Measurements from ENCODE around the gene CNOT4. TPM values are rescaled to one million over a fixed set of nuclear protein-coding genes. Genes with fewer than 3 reads are reported as not detected.

CNOT4 gene
- total RNA-seq, 4 donors from 2014 or later, result 17.8 to 35.0 (median 26.2) TPM

DNA sequence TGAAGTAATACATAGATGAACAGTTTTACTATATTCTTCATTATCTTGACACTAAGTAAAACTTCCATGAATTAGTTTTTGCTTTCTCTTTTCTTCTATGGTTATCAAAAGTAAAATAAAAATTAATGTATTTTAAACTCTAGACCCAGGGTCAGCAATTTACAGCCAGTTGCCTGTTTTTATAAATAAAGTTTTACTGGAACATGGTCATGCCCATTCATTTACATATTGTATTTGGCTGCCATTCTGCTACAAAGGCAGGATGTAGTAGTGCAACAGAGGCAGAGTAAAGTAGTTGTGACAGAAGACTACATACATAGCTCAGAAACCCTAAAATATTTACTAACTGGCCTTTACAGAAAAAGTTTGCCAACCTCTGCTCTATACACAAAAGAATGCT is 98.8 kb downstream of the CNOT4 start:
- H3K27me3 ChIP-seq, result no peaks in the 10 kb centered on the region
- no peaks in the 10 kb centered on the region for H3K4me1 ChIP-seq
- peaks cover 0 to 37% of the 10 kb centered on the region in 2 donors for H3K36me3 ChIP-seq
- no peak overlapping the region for H3K4me3 ChIP-seq
- no peak overlapping the region for H3K27ac ChIP-seq
- no peak for TF ChIP-seq EP300 (IDR thresholded peaks at IDR 0.05)
- no peak for TF ChIP-seq POLR2AphosphoS5 (IDR thresholded peaks at IDR 0.05)
- no peak for TF ChIP-seq POLR2A (IDR thresholded peaks at IDR 0.05)
- TF ChIP-seq, protein P1, sequence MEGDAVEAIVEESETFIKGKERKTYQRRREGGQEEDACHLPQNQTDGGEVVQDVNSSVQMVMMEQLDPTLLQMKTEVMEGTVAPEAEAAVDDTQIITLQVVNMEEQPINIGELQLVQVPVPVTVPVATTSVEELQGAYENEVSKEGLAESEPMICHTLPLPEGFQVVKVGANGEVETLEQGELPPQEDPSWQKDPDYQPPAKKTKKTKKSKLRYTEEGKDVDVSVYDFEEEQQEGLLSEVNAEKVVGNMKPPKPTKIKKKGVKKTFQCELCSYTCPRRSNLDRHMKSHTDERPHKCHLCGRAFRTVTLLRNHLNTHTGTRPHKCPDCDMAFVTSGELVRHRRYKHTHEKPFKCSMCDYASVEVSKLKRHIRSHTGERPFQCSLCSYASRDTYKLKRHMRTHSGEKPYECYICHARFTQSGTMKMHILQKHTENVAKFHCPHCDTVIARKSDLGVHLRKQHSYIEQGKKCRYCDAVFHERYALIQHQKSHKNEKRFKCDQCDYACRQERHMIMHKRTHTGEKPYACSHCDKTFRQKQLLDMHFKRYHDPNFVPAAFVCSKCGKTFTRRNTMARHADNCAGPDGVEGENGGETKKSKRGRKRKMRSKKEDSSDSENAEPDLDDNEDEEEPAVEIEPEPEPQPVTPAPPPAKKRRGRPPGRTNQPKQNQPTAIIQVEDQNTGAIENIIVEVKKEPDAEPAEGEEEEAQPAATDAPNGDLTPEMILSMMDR (IDR thresholded peaks at IDR 0.05), result no peak
- no peak for ATAC-seq
- H3K9me3 ChIP-seq, result no peaks in the 10 kb centered on the region

DNA sequence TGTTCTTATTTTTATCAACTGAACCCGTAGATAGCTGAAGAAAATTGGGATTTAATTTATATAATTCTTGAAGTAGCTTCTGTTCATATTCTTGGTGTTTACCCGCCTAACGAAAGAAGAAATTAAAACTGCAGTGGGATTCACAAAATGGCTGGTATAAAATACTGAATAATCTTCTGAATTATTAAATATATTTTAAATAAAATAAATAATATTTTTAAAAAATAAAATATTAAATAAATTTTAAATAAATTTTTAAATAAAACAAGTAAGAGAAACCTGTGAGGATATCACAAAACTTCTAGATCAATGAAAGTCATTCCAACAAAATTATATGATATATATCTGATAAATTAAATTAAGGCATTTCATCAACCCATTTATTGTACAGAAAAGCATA is 99.4 kb downstream of the CNOT4 start:
- no peak overlapping the region for H3K27ac ChIP-seq
- H3K4me1 ChIP-seq, result no peaks in the 10 kb centered on the region
- no peaks in the 10 kb centered on the region for H3K9me3 ChIP-seq
- TF ChIP-seq POLR2AphosphoS5 (IDR thresholded peaks at IDR 0.05) (no peak), EP300 (IDR thresholded peaks at IDR 0.05) (no peak), POLR2A (IDR thresholded peaks at IDR 0.05) (no peak)
- TF ChIP-seq, protein P1 (IDR thresholded peaks at IDR 0.05), result no peak
- 95% methylated on average over 3 of the region's 3 CpGs for WGBS, 2 donors (ENCODE audit: low coverage in 1 of 2)
- peaks cover 0 to 42% of the 10 kb centered on the region in 2 donors for H3K36me3 ChIP-seq
- H3K27me3 ChIP-seq, result no peaks in the 10 kb centered on the region
- H3K4me3 ChIP-seq, result no peak overlapping the region
- ATAC-seq, result no peak

DNA sequence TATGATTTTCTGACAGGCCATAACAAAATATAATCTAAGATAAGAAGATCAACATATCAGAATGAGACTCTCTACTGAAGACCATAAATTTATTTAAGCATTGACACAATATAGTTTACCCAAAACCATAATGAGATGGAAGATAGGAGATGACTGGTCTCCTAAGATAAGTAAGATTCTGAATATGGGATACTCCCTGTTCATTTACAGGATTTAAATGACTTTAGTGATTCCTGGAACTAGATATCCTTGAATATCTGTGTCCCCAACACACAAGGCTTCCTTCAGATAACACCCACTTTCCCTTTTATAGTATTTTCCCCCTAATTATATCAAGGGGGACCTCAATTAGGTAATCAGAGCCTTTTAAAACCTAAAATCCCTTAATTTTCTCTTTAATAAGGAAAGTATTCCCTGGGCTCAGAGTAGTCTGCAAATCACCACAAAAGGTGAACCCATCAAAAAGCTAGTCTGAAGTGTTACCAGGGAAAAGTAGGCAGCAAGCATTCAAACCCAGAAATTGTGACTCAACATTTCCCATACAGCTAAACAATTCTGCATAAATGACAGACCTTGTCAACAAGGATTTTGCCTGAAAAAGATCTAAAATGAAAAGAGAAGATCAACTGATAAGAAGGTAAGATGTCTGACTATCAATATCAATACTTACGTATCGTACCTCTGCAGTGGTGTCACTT is 99.9 kb downstream of the CNOT4 start:
- no peak for ATAC-seq

DNA sequence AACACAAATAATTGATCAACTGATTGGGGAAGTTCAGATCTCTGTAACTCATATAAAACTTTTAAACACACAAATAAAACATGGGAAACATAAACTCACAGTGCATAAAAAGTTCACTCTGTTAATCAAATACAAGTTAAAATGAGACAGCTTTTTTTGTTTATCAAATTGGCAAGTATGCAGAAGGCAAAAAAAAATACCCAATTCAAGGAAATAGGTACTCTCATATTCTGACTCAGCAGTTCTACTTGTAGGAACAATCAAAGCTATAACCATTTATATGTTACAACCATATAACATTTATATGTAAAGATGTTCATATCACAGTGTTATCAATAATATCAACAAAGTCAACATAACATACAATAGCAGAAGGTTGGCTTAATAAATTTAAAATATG is 102.0 kb downstream of the CNOT4 start:
- Histone ChIP-seq H3K27ac (no peak overlapping the region), H3K9me3 (no peaks in the 10 kb centered on the region), H3K4me1 (peaks cover 0 to 4% (median 0%) of the 10 kb centered on the region in 3 donors), H3K36me3 (peaks cover 0 to 33% of the 10 kb centered on the region in 2 donors), H3K27me3 (no peaks in the 10 kb centered on the region), H3K4me3 (no peak overlapping the region)
- TF ChIP-seq POLR2AphosphoS5 (IDR thresholded peaks at IDR 0.05) (no peak), POLR2A (IDR thresholded peaks at IDR 0.05) (no peak), EP300 (IDR thresholded peaks at IDR 0.05) (no peak)
- TF ChIP-seq, protein P1 (IDR thresholded peaks at IDR 0.05), result no peak
- ATAC-seq, result no peak

More for the DNA sequence above, 99.9 kb downstream of the CNOT4 start:
- 83 to 100% methylated on average over 1 to 2 of the region's 2 CpGs for WGBS, 2 donors (ENCODE audit: low coverage in 1 of 2)
- no peaks in the 10 kb centered on the region for H3K4me1 ChIP-seq
- H3K4me3 ChIP-seq, result no peak overlapping the region
- H3K36me3 ChIP-seq, result peaks cover 0 to 42% of the 10 kb centered on the region in 2 donors
- TF ChIP-seq, protein P1 (IDR thresholded peaks at IDR 0.05), result no peak
- TF ChIP-seq POLR2AphosphoS5 (IDR thresholded peaks at IDR 0.05) (no peak), EP300 (IDR thresholded peaks at IDR 0.05) (no peak), POLR2A (IDR thresholded peaks at IDR 0.05) (no peak)
- no peaks in the 10 kb centered on the region for H3K27me3 ChIP-seq
- H3K9me3 ChIP-seq, result no peaks in the 10 kb centered on the region
- no peak overlapping the region for H3K27ac ChIP-seq

DNA sequence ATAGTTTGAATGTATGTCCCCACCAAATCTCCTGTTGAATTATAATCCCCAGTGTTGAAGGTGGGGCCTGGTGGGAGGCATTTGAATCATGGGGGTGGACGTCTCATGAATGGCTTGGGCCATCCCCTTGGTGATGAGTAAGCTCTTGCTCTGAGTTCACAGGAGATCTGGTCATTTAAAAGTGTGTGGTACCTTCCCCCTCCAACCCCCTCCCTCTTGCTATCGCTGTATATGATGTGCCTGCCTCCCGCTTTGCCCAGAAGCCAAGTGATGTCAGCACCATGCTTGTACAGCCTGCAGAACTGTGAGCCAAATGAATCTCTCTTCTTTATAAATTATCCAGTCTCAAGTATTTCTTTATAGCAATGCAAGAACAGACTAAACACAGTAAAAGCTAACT is 103.0 kb downstream of the CNOT4 start:
- Histone ChIP-seq H3K27ac (no peak overlapping the region), H3K36me3 (peaks cover 0 to 30% of the 10 kb centered on the region in 2 donors), H3K27me3 (no peaks in the 10 kb centered on the region), H3K4me1 (peaks cover 0 to 13% (median 0%) of the 10 kb centered on the region in 3 donors), H3K9me3 (no peaks in the 10 kb centered on the region), H3K4me3 (no peak overlapping the region)
- no peak for ATAC-seq
- 93% methylated on average over 3 of the region's 3 CpGs; no CpG with 5 or more reads in 1 of the 2 donors for WGBS, 2 donors (ENCODE audit: low coverage in 1 of 2)
- TF ChIP-seq, protein P1 (IDR thresholded peaks at IDR 0.05), result no peak
- no peak for TF ChIP-seq POLR2AphosphoS5 (IDR thresholded peaks at IDR 0.05)
- no peak for TF ChIP-seq EP300 (IDR thresholded peaks at IDR 0.05)
- TF ChIP-seq POLR2A (IDR thresholded peaks at IDR 0.05), result no peak
